OCI-LY1 (cell line): ENCODE data around the gene GOLGB1.
"Not testable (repeated sequence)": the region's sequence is repeated elsewhere in the genome, so short reads cannot be mapped to it uniquely, and the experiment has no call there.

Experiments
- H2AFZ ChIP-seq: fragments of 200-600 bp; sonication (generic), shearing (Covaris generic); 2 replicates; pipeline ENCODE4 v1.6.0; 2014; ENCODE audit warnings: antibody characterized with exemption, mild to moderate bottlenecking, low read length
- H3F3A ChIP-seq: fragments of 200-600 bp; sonication (generic), shearing (Covaris generic); 2 replicates; pipeline ENCODE4 v1.6.0; 2014; ENCODE audit warnings: mild to moderate bottlenecking, antibody characterized with exemption, low read length, moderate library complexity; ENCODE audit not compliant: insufficient read depth
- H3K27ac ChIP-seq: fragments of 200-600 bp; sonication (generic); 2 replicates; pipeline ENCODE4 v1.5.1; 2014; ENCODE audit warnings: low read length, mixed run types, mild to moderate bottlenecking, low read depth; ENCODE audit not compliant: poor library complexity, severe bottlenecking
- H3K27me3 ChIP-seq: fragments of 200-600 bp; sonication (generic); 2 replicates; pipeline ENCODE4 v1.6.0; 2014; ENCODE audit warnings: antibody characterized with exemption, mild to moderate bottlenecking, low read length, moderate library complexity; ENCODE audit not compliant: insufficient read depth
- H3K36me3 ChIP-seq: fragments of 200-600 bp; sonication (generic); 2 replicates; pipeline ENCODE4 v1.6.1; 2014; ENCODE audit warnings: mild to moderate bottlenecking, antibody characterized with exemption, low read length, moderate library complexity, mixed read lengths; ENCODE audit not compliant: insufficient read depth
- H3K4me1 ChIP-seq: fragments of 200-600 bp; sonication (generic); 2 replicates; pipeline ENCODE4 v1.5.1; 2014; ENCODE audit warnings: mild to moderate bottlenecking, low read length, moderate library complexity; ENCODE audit not compliant: insufficient read depth, severe bottlenecking
- H3K4me2 ChIP-seq: fragments of 200-600 bp; sonication (generic), shearing (Covaris generic); 2 replicates; pipeline ENCODE4 v1.6.1; 2014; ENCODE audit warnings: low read length
- H3K4me3 ChIP-seq: fragments of 200-600 bp; sonication (generic); 2 replicates; pipeline ENCODE4 v1.5.1; 2014; ENCODE audit warnings: low read length, low read depth, mild to moderate bottlenecking, mixed read lengths; ENCODE audit not compliant: poor library complexity, severe bottlenecking
- H3K79me2 ChIP-seq: fragments of 200-600 bp; shearing (Covaris generic); 2 replicates; pipeline ENCODE4 v1.6.1; 2016; ENCODE audit warnings: mixed run types, low read length, mixed read lengths; ENCODE audit not compliant: insufficient read depth
- H3K9ac ChIP-seq: fragments of 200-600 bp; sonication (generic), shearing (Covaris generic); 2 replicates; pipeline ENCODE4 v1.6.1; 2014; ENCODE audit warnings: mild to moderate bottlenecking, low read length, mixed read lengths
- H3K9me2 ChIP-seq: fragments of 200-600 bp; sonication (generic), shearing (Covaris generic); 2 replicates; pipeline ENCODE4 v1.6.1; 2014; ENCODE audit warnings: low read depth, mild to moderate bottlenecking, low read length, mixed read lengths
- H3K9me3 ChIP-seq: fragments of 200-600 bp; shearing (Covaris generic); 2 replicates; pipeline ENCODE4 v1.6.1; 2014; ENCODE audit warnings: low read length, mixed read lengths
- H4K20me1 ChIP-seq: fragments of 200-600 bp; sonication (generic), shearing (Covaris generic); 2 replicates; pipeline ENCODE4 v1.6.0; 2016; ENCODE audit warnings: mild to moderate bottlenecking, low read length; ENCODE audit not compliant: insufficient read depth
- EZH2 ChIP-seq: fragments of 200-600 bp; sonication (generic), shearing (Covaris generic); IDR thresholded peaks from 2 replicates; pipeline ENCODE4 v1.8.0; 2017; ENCODE audit warnings: borderline replicate concordance, mixed run types, mild to moderate bottlenecking, antibody characterized with exemption, low read length, moderate library complexity, mixed read lengths
- TF ChIP-seq, protein P1 (sequence below): fragments of 200-600 bp; sonication (generic), shearing (Covaris generic); IDR thresholded peaks from 2 replicates; pipeline ENCODE4 v1.5.1; 2017; ENCODE audit warnings: mild to moderate bottlenecking, antibody characterized with exemption, low read length, moderate library complexity, mixed read lengths

The GOLGB1 gene

DNA sequence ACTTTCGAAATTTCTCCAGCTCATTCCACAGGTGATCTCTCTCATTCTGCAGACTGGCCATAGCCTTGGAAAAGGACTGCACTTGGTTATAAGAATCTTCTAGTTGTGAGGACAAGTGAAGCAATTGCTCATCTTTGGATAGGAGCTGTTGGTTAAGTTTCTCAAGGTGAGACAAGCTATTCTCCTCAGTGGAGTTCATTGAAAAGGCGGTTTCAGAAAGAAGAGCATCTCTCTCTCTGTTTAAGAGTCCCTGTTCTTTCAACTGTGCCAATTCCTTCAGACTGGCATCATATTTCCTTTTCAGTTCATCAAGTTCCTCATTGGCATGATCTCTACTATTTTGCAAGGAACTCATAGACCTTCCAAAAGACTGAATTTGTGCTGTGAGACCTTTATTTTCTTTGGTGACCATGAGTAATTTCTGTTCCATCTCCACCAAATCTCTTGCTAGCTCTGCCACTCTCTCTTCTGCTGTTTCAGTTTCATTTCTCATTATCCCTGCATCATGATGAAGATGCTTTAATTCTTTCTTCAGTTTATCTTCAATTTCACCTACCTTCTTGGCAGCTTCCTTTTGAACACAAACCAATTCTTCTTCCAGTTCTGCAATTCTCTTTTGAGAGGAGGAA, 58.6 kb downstream of the GOLGB1 start:
- H3F3A ChIP-seq, result no peaks in the 10 kb centered on the region
- no peak overlapping the region for H3K4me2 ChIP-seq
- H3K79me2 ChIP-seq, result no peaks in the 10 kb centered on the region
- H3K9me2 ChIP-seq, result no peaks in the 10 kb centered on the region
- H3K9ac ChIP-seq, result no peak overlapping the region
- H3K4me1 ChIP-seq, result no peaks in the 10 kb centered on the region
- H3K27ac ChIP-seq, result no peak overlapping the region
- H4K20me1 ChIP-seq, result no peaks in the 10 kb centered on the region
- H3K27me3 ChIP-seq, result no peaks in the 10 kb centered on the region
- H3K36me3 ChIP-seq, result peaks cover 14% of the 10 kb centered on the region
- H2AFZ ChIP-seq, result no peak overlapping the region
- no peak overlapping the region for H3K4me3 ChIP-seq
- H3K9me3 ChIP-seq, result no peaks in the 10 kb centered on the region
- no peak for TF ChIP-seq EZH2
- TF ChIP-seq, protein P1, sequence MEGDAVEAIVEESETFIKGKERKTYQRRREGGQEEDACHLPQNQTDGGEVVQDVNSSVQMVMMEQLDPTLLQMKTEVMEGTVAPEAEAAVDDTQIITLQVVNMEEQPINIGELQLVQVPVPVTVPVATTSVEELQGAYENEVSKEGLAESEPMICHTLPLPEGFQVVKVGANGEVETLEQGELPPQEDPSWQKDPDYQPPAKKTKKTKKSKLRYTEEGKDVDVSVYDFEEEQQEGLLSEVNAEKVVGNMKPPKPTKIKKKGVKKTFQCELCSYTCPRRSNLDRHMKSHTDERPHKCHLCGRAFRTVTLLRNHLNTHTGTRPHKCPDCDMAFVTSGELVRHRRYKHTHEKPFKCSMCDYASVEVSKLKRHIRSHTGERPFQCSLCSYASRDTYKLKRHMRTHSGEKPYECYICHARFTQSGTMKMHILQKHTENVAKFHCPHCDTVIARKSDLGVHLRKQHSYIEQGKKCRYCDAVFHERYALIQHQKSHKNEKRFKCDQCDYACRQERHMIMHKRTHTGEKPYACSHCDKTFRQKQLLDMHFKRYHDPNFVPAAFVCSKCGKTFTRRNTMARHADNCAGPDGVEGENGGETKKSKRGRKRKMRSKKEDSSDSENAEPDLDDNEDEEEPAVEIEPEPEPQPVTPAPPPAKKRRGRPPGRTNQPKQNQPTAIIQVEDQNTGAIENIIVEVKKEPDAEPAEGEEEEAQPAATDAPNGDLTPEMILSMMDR, result no peak

DNA sequence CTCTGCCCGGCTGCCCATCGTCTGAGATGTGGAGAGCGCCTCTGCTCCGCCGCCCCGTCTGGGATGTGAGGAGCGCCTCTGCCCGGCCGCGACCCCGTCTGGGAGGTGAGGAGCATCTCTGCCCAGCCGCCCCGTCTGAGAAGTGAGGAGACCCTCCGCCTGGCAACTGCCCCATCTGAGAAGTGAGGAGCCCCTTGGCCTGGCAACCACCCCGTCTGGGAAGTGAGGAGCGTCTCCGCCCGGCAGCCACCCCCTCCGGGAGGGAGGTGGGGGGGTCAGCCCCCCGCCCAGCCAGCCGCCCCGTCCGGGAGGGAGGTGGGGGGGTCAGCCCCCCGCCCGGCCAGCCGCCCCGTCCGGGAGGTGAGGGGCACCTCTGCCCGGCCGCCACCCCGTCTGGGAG, 60.8 kb downstream of the GOLGB1 start:
- not testable (repeated sequence) for H3K9ac ChIP-seq, H4K20me1 ChIP-seq, H3K9me3 ChIP-seq, H3K4me2 ChIP-seq, H3K27me3 ChIP-seq, H3F3A ChIP-seq, H2AFZ ChIP-seq, H3K4me3 ChIP-seq, H3K4me1 ChIP-seq, H3K9me2 ChIP-seq, H3K79me2 ChIP-seq, H3K27ac ChIP-seq
- peaks cover 14% of the 10 kb centered on the region for H3K36me3 ChIP-seq

DNA sequence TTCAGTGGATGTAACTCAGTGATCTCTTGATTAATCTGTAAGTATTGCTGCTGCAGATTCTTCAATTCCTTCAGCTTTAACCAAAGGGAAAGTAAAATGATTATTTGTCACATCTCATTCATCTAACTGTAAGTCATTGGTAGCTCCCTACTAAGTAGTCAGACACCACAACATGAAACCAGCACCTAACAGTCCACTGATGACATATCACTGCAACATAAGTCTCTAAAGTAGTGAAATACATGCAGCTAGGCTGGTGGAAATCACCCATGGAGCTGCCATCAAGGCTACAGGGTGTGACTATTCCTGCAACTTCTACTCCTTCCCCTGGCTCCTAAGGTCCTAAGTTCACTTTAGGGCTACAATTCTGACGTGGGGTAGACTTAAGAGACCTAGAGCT, 67.7 kb downstream of the GOLGB1 start:
- Histone ChIP-seq H4K20me1 (no peaks in the 10 kb centered on the region), H3K4me2 (no peak overlapping the region), H3K79me2 (no peaks in the 10 kb centered on the region), H3K36me3 (peaks cover 28% of the 10 kb centered on the region), H3K27ac (no peak overlapping the region), H3K9ac (no peak overlapping the region), H3K27me3 (no peaks in the 10 kb centered on the region), H3K4me3 (no peak overlapping the region), H3K4me1 (no peaks in the 10 kb centered on the region), H3K9me3 (peaks cover 6% of the 10 kb centered on the region; the same call in 1 of the 2 replicates), H3F3A (no peaks in the 10 kb centered on the region), H2AFZ (no peak overlapping the region), H3K9me2 (no peaks in the 10 kb centered on the region)
- TF ChIP-seq EZH2, result no peak
- TF ChIP-seq, protein P1, result no peak

DNA sequence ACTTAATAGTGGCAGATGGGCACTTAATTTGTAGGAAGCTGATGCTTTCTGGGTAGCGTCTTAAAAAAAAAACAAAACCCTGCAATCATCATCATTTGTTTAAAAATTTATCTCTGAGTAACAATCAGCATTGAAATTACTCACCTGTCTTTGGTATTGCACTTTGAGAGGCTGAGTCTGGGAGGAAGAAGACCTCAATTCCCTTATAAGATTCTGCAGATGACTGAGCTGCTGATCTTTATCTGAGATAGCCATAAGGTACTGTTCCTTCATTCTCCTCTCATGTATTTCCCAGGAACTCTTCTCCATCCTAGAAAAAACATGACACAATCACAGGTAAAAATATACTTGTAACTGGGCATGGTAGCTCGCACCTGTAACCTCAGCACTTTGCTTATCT, 72.4 kb downstream of the GOLGB1 start:
- Histone ChIP-seq H2AFZ (no peak overlapping the region), H3K4me3 (no peak overlapping the region), H3K27ac (no peak overlapping the region), H3F3A (no peaks in the 10 kb centered on the region), H3K79me2 (no peaks in the 10 kb centered on the region), H3K36me3 (peaks cover 45% of the 10 kb centered on the region), H3K4me2 (no peak overlapping the region), H3K4me1 (no peaks in the 10 kb centered on the region), H3K9me2 (no peaks in the 10 kb centered on the region), H4K20me1 (no peaks in the 10 kb centered on the region), H3K27me3 (no peaks in the 10 kb centered on the region), H3K9ac (no peak overlapping the region), H3K9me3 (no peaks in the 10 kb centered on the region)
- no peak for TF ChIP-seq EZH2
- TF ChIP-seq, protein P1, result no peak
